HG03575 (cell line): ENCODE measurements around the gene ALDOC.

Source experiments
- ATAC-seq: cut with Tn5 transposase; IDR thresholded peaks from one replicate; pipeline ENCODE4 v1.9.1; 2021; ENCODE audit not compliant: unreplicated experiment, insufficient number of reproducible peaks, low FRiP score; ENCODE audit errors: extremely low read depth

ALDOC gene

GRCh38 chr17:28538296-28538895, 38.3 kb downstream of the ALDOC start:
- no peak for ATAC-seq

- ATAC-seq, result no peak
Observed at GRCh38 chr17:28537219-28537610, 39.5 kb downstream of the ALDOC start.

- ATAC-seq, result no peak
Observed at GRCh38 chr17:28536532-28537218, 40.0 kb downstream of the ALDOC start.

GRCh38 chr17:28534740-28535375, 41.8 kb downstream of the ALDOC start:
- no peak for ATAC-seq

GRCh38 chr17:28533091-28533807, 43.4 kb downstream of the ALDOC start:
- ATAC-seq, result no peak

- no peak for ATAC-seq
Observed at GRCh38 chr17:28532050-28532960, 44.4 kb downstream of the ALDOC start.

GRCh38 chr17:28530926-28531325, 45.8 kb downstream of the ALDOC start:
- ATAC-seq, result no peak

- ATAC-seq, result no peak
Observed at GRCh38 chr17:28530250-28530649, 46.4 kb downstream of the ALDOC start.

GRCh38 chr17:28529013-28529400, 47.7 kb downstream of the ALDOC start:
- ATAC-seq, result no peak

GRCh38 chr17:28528327-28529012, 48.2 kb downstream of the ALDOC start:
- no peak for ATAC-seq

GRCh38 chr17:28527859-28528258, 48.8 kb downstream of the ALDOC start:
- ATAC-seq, result no peak

- ATAC-seq, result no peak
Observed at GRCh38 chr17:28527181-28527681, 49.5 kb downstream of the ALDOC start.

- ATAC-seq, result no peak
Observed at GRCh38 chr17:28526381-28526780, 50.3 kb downstream of the ALDOC start.

GRCh38 chr17:28524476-28525424, 51.9 kb downstream of the ALDOC start:
- no peak for ATAC-seq

- ATAC-seq, result no peak
Observed at GRCh38 chr17:28523876-28524275, 52.8 kb downstream of the ALDOC start.

- no peak for ATAC-seq
Observed at GRCh38 chr17:28523186-28523585, 53.5 kb downstream of the ALDOC start.
